Thyroid gland (tissue), 4 donors: ENCODE data around the gene CSNK2A1. TPM values are rescaled to one million over a fixed set of nuclear protein-coding genes. Genes with fewer than 3 reads are reported as not detected.
"Not testable (repeated sequence)": the region's sequence is repeated elsewhere in the genome, so short reads cannot be mapped to it uniquely, and the experiment has no call there.

Source experiments
- DNase-seq, 2 donors: peaks; one replicate each; pipeline ENCODE4 v3.0.0-alpha.2; 2019
- H3K27ac ChIP-seq, 3 donors: fragments of 200-600 bp; sonication (generic); 1 replicate in 2 of 3; 2 replicates in 1 of 3; pipeline ENCODE4 v1.5.1; 2016 to 2019; ENCODE audit warnings: mild to moderate bottlenecking in 1 of 3, moderate library complexity in 1 of 3
- H3K27me3 ChIP-seq: fragments of 200-600 bp; sonication (generic); one replicate; pipeline ENCODE4 v1.5.1; 2019
- H3K36me3 ChIP-seq, 2 donors: fragments of 200-600 bp; sonication (generic); one replicate each; pipeline ENCODE4 v1.5.1; 2016 to 2019
- H3K4me1 ChIP-seq, 2 donors: fragments of 200-600 bp; sonication (generic); one replicate each; pipeline ENCODE4 v1.5.1; 2017 to 2019
- H3K4me3 ChIP-seq, 3 donors: fragments of 200-600 bp; sonication (generic); replicated peaks in 1 of 3; 1 replicate in 2 of 3; 2 replicates in 1 of 3; pipeline ENCODE4 v1.5.1; 2016; ENCODE audit warnings: mild to moderate bottlenecking in 1 of 3
- H3K9me3 ChIP-seq: fragments of 200-600 bp; sonication (generic); one replicate; pipeline ENCODE4 v1.5.1; 2017
- CTCF ChIP-seq, 6 experiments: fragments of 200-600 bp in 3 of 6; fragments of 450-650 bp in 3 of 6; sonication (generic) in 3 of 6; IDR thresholded peaks; one replicate each; pipeline ENCODE4 v1.5.1; 2016 to 2019; ENCODE audit warnings: antibody characterized with exemption in 6 of 6, mild to moderate bottlenecking in 2 of 6, inconsistent platforms in 1 of 6, moderate library complexity in 1 of 6
- POLR2A ChIP-seq, 2 donors: fragments of 450-650 bp; IDR thresholded peaks; one replicate each; pipeline ENCODE4 v1.6.1; 2017; ENCODE audit warnings: antibody characterized with exemption in 2 of 2, mild to moderate bottlenecking in 2 of 2, moderate library complexity in 1 of 2
- WGBS, 2 donors: methylation state at CpG; one replicate each; pipeline ENCODE4 v1.1.5; 2017; 5-methylcytosine and 5-hydroxymethylcytosine counted together
- intact Hi-C: fragments of 100-400 bp; cut with DNase I; formaldehyde crosslinking; loops from one replicate; pipeline ENCODE4 v1.15.1; 2023
- total RNA-seq, 4 donors: library from RNA; depleted of rRNA; stranded (reverse); fragments of >200 nt; gene quantifications; one replicate each; pipeline ENCODE4 v1.2.3, GENCODE V29; 2016

The CSNK2A1 gene
- total RNA-seq, 4 donors from 2014 or later: 88.0 to 153 (median 105) TPM

GRCh38 chr20:478010-478948, 65.3 kb downstream of the CSNK2A1 start:
- Histone ChIP-seq H3K36me3 (peaks cover 12 to 13% of the 10 kb centered on the region in 2 donors), H3K27me3 (no peaks in the 10 kb centered on the region), H3K27ac (no peak overlapping the region), H3K4me3 (no peak overlapping the region), H3K9me3 (no peaks in the 10 kb centered on the region), H3K4me1 (no peaks in the 10 kb centered on the region)
- 87 to 90% methylated on average over 8 of the region's 8 CpGs for WGBS, 2 donors
- TF ChIP-seq CTCF (IDR thresholded peaks at IDR 0.05) (no peak), POLR2A (IDR thresholded peaks at IDR 0.05) (no peak)
- no peak for DNase-seq
- intact Hi-C loops: loop anchor here (5.0 kb wide), 1 partner anchor 126 kb away; no protein-coding TSS in a partner anchor

GRCh38 chr20:476561-477249, 66.9 kb downstream of the CSNK2A1 start:
- not testable (repeated sequence) for H3K4me3 ChIP-seq, H3K27me3 ChIP-seq, H3K36me3 ChIP-seq, H3K4me1 ChIP-seq, H3K9me3 ChIP-seq, H3K27ac ChIP-seq, DNase-seq
- 93 to 100% methylated on average over 5 to 6 of the region's 6 CpGs for WGBS, 2 donors
- intact Hi-C loops: loop anchor here (5.0 kb wide), 1 partner anchor 124 kb away; no protein-coding TSS in a partner anchor

DNA sequence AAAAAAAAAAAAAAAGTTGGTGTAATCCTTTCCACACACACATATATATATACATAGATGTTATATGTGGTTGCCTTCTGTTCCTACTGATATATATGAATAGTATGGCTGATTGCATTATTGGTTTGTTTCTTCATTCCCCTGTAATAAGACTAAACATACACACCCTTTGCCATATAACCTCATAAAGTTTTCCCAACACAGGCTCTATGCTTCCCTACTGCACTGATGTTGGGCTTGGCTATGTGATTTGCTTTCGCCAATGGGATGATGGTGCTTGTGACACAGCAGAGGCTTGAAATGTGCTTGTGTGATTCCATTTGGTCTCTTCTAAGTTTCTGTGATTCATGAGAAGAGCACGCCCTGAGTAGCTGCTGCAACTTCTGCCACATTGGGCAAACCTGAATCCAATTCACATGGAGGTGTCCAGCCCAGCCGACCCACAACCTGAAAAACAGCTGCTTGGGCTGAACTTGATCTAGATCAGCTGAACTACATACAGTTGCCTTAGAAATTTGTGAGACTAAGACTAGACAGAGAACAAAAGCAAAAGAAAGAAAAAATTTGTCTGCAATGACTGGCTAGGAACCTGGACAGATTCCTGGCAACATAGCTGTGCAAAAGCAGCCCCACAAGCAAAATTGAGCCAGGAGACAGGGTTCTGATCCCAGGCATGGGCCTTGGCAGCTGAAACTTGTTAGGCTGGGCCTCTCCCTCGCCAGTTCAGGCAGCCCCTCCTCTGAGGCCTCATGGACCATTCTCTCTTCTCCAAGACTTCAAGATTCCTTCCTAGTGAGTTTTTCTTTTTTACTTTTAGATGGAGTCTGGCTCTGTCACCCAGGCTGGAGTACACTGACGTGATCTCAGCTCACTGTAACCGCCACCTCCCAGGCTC, 67.9 kb downstream of the CSNK2A1 start:
- TF ChIP-seq CTCF (IDR thresholded peaks at IDR 0.05) (no peak), POLR2A (IDR thresholded peaks at IDR 0.05) (no peak)
- intact Hi-C loops: loop anchor here (5.0 kb wide), 1 partner anchor 123 kb away; no protein-coding TSS in a partner anchor
- Histone ChIP-seq H3K27ac (no peak overlapping the region), H3K27me3 (no peaks in the 10 kb centered on the region), H3K36me3 (no peaks in the 10 kb centered on the region), H3K9me3 (no peaks in the 10 kb centered on the region), H3K4me1 (no peaks in the 10 kb centered on the region), H3K4me3 (no peak overlapping the region)
- DNase-seq: no peak
- WGBS, 2 donors: 90 to 92% methylated on average over 6 of the region's 6 CpGs

DNA sequence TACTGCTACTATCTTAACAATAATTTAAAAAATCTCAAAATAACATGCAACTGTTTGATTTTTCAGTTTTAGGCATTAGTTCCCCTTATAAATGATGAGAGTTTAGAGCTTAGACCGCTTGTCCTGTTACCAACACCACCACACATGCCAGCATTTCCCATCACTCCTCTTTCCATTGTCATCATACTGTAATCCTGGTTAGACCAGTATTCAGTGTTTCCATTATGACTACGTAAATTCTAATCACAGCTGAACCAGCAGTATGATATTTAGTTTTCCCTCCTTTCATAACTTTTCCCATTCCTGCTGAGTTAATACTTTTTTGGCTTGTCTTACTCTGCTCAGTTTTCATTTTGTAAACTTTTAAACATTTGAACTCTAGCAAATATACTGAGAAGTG, 69.0 kb downstream of the CSNK2A1 start:
- no peaks in the 10 kb centered on the region for H3K27me3 ChIP-seq
- 90 to 94% methylated on average over 2 of the region's 2 CpGs for WGBS, 2 donors
- no peak overlapping the region for H3K4me3 ChIP-seq
- no peak overlapping the region for H3K27ac ChIP-seq
- no peak for DNase-seq
- TF ChIP-seq POLR2A (IDR thresholded peaks at IDR 0.05) (no peak), CTCF (IDR thresholded peaks at IDR 0.05) (no peak)
- intact Hi-C loops: no loop called here
- H3K4me1 ChIP-seq: no peaks in the 10 kb centered on the region
- no peaks in the 10 kb centered on the region for H3K36me3 ChIP-seq
- H3K9me3 ChIP-seq: no peaks in the 10 kb centered on the region

- no peak for DNase-seq
These were observed 70.7 kb downstream of the CSNK2A1 start for GRCh38 chr20:472889-473292.

More at GRCh38 chr20:472889-473292, 70.7 kb downstream of the CSNK2A1 start:
- WGBS, 2 donors: 94 to 100% methylated on average over 1 of the region's 1 CpG
- Histone ChIP-seq H3K4me3 (no peak overlapping the region), H3K4me1 (no peaks in the 10 kb centered on the region), H3K27me3 (no peaks in the 10 kb centered on the region), H3K36me3 (no peaks in the 10 kb centered on the region), H3K9me3 (no peaks in the 10 kb centered on the region), H3K27ac (no peak overlapping the region)
- no peak for TF ChIP-seq POLR2A (IDR thresholded peaks at IDR 0.05)
- TF ChIP-seq CTCF (IDR thresholded peaks at IDR 0.05): no peak
- intact Hi-C loops: no loop called here
